GM12874 (cell line): ENCODE data around the gene GMEB2.
A peak's percentile ranks its signal among the peaks of the same experiment; 100 is the strongest.

Source experiments
- TF ChIP-seq, protein P1 (sequence below): IDR thresholded peaks from 2 replicates; pipeline ENCODE4 v1.5.1; 2011; ENCODE audit warnings: low read depth, mild to moderate bottlenecking, control low read depth, low read length, moderate library complexity; ENCODE audit not compliant: insufficient read depth

GMEB2 gene

DNA sequence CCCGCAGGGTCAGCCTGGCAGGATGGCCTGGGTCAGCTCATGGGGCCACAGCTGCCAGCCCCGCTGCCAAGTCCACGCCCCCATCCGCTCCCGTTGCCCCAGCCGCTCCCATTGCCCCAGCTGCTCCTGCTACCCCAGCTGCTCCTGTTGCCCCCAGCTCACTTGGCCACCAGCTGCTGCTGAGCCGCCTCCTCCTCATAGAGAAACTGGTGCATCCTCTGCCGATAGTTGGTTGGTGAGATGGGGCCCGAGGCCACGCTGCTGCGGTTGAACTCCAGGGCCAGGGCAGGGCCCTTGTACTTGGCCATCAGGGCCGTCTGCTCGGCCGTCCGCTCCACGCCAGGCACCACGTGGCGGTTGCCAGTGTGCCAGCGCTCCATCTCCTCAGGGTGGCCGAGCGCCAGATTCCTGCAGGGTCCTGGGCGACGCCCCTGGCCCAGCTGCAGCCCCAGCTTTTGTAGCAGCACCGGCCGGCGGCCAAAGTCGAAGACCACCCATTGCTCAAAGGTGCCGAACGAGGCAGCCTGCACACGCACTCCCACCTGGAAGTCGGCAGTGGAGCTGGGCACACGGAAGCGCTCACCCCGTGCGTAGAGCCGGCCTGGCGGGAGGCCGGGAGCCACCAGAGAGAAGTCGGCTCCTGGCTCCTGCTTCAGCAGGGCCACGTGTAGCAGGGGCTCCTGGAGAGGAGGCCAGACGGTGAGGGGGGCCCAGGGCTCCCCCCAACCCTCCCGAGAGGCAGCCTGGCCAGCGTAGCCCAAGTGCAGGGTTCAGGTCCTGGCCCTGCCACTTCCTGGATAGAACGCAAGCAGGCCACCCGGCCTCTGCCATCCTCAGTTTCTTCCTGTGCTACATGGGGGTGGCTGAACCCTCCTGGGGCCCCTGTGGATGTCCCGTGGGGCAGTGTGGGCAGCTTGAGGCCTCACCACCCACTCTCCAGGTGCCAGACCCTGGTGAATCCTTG lies 57.6 kb downstream of the GMEB2 start:
- TF ChIP-seq, protein P1, sequence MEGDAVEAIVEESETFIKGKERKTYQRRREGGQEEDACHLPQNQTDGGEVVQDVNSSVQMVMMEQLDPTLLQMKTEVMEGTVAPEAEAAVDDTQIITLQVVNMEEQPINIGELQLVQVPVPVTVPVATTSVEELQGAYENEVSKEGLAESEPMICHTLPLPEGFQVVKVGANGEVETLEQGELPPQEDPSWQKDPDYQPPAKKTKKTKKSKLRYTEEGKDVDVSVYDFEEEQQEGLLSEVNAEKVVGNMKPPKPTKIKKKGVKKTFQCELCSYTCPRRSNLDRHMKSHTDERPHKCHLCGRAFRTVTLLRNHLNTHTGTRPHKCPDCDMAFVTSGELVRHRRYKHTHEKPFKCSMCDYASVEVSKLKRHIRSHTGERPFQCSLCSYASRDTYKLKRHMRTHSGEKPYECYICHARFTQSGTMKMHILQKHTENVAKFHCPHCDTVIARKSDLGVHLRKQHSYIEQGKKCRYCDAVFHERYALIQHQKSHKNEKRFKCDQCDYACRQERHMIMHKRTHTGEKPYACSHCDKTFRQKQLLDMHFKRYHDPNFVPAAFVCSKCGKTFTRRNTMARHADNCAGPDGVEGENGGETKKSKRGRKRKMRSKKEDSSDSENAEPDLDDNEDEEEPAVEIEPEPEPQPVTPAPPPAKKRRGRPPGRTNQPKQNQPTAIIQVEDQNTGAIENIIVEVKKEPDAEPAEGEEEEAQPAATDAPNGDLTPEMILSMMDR: no peak

DNA sequence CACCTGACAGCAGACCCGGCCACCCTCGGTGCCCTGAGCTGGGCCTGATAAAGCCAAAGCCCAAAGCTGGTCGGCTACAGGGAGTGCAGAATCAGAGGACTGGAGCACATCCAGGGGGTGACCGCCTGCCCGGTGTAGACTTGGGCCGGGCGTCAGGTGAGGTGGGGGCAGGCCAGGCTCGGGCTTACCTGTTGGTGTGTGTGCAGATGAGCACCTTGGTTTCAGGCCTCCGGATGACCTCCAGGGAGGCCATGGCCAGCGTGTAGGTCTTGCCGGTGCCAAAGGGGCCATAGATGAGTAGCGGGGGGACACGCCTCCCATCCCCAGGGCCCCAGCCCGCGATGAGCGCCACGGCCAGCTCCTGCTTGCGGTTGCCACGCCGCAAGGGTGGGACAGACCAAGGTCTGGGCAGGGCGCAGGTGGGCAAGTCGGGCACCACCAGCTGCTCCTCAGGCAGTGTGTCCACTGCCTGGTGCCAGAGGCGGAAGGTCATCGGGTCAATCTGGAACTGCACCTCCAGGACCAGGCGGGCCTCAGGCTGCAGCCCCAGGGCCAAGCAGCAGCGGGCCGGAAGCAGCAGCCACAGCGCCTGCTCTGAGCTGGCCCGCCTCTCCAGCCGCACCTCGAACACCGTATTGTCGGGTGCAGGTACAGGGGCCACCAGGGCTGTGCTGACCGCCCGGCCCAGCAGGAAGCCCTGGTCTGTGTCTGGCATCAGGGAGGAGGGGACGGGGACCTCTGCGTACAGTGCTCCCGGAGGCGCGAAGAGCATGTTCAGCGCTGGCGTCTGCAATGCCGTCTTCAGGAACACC lies 58.5 kb downstream of the GMEB2 start:
- TF ChIP-seq, protein P1: no peak

DNA sequence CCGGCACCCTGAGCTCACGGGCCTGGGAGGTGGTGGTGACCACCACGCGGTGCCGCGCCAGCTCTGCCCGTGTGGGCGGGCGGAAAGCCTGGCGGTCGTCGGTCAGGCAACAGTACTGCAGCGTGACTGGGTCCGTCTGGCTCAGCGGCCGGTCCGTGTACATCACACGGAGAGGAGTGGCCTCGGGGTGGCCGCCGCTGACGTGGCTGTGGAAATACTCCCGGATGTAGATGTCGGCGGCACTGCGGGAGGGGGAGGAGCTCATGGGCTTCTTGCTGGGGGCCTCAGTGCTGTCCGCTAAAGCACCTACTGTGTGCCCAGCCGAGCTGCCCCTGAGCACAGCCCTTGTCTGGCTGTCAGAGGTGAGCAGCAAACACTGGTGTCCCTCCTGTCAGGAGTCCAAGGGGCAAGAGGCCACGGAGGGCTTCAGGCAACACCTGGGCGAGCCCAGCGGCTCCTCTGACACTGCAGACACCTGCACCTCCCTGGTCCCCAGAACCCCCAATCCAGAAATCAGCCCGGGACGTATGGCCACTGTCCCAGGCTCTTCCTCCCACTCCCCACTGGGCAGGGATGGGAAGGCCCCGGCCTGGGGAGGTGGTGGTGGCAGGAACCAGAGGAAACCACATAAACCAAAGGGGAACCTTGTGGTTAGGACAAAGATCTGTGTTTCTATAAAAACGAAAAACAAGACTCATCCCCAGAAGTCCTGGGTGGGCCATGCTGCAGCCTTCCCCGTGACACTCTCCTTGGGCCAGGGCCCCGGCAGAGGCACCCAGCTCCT lies 59.3 kb downstream of the GMEB2 start:
- TF ChIP-seq, protein P1: no peak

DNA sequence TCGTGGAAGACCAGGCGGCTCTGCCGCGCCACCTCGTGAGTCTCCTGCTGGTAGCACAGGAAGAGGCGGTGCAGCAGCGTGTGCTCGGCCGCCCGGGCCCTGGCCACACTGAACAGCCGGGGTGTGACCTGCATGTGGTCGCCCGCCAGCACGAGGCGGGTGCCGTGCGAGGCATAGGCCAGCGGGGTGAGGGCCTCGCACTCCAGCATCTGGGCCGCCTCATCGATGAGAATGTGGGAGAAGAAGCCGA lies 59.8 kb downstream of the GMEB2 start:
- TF ChIP-seq, protein P1: 0 out of 2 replicates have a peak, but pooled peaks have one; percentile 13

DNA sequence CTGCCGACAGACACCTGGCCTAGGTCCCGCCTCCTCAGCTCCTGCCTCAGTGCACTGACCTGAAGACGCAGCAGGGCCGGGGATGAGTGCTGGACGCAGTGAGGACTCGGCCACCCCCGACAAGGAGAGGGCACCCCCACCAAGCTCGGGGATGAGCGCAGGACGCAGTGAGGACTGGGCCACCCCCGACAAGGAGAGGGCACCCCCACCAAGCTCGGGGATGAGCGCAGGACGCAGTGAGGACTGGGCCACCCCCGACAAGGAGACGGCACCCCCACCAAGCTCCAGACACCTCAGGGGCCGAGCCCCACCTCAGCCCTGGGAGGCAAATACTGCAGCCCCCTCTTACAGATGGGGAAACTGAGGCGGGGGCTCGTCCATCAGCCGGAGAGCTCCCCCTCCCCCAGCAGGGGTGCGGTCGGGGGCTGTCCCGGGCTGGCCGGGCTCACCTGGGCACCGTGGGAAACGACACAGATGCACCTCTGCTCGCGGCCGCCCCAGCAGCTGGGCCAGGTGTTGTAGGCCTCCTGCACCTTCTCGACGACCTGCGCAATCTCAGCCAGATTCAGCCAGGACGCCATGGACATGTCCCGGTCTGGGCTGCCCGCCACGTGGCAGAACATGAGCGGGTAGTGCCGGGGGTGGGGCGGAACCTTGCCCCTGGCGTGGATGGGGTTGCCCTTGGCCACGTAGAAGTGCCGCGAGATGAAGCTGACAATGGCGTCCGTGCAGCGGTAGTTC lies 60.3 kb downstream of the GMEB2 start:
- TF ChIP-seq, protein P1: no peak

DNA sequence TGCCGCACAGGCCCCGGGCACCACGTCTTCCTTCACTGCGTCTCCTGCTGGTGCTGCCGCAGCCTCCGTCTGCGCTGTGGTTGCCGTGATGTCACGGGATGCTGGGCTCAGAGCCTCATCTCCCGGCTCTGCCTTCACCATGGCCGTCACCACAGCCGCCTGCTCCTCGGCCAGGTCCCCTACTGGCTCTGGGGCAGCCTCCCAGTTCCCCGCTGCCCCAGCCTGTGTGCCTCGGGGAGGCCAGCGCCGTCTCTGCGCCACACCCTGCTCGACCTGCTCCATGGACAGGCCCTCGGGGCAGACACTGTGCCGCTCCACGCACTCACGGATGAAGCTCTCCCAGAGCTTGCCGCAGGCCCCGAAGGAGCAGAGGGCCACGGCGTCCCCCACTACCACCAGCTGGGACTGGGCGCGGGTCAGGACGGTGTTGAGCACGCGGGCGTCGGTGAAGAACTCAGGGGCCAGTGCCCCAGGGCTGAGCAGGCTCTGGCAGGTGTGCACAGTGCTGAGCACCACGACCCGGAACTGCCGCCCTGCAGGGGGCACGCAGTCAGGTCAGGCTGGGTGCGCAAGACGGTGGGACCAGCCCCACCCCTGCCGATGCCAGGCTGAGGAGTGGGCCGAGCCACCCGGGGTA lies 61.1 kb downstream of the GMEB2 start:
- TF ChIP-seq, protein P1: no peak
